ENCODE measurements around the gene MORN5. TPM values are rescaled to one million over a fixed set of nuclear protein-coding genes. Genes with fewer than 3 reads are reported as not detected.

MORN5 gene
- total and polyA plus RNA-seq, 4 donors = not detected

DNA sequence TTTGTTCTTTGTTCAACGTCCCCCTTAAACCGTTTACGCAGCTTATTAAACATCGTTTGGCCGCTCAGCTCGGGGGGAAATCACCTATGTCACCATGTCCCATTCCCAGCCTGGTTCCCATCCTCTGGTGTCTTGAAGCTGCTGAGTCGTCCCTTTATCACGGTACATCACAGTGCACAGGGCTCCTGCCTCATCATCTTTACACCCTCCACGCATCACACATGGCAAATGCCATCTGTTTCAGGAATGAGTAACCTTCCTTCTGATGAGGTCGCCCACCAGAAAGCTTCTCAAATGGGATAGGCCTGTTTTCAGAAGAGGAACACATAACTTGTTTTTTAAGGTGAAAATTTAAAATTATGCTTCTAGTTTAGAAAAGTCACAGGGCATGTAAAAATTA is 77.0 kb downstream of the MORN5 start (continued):
- TF ChIP-seq, protein P1, sequence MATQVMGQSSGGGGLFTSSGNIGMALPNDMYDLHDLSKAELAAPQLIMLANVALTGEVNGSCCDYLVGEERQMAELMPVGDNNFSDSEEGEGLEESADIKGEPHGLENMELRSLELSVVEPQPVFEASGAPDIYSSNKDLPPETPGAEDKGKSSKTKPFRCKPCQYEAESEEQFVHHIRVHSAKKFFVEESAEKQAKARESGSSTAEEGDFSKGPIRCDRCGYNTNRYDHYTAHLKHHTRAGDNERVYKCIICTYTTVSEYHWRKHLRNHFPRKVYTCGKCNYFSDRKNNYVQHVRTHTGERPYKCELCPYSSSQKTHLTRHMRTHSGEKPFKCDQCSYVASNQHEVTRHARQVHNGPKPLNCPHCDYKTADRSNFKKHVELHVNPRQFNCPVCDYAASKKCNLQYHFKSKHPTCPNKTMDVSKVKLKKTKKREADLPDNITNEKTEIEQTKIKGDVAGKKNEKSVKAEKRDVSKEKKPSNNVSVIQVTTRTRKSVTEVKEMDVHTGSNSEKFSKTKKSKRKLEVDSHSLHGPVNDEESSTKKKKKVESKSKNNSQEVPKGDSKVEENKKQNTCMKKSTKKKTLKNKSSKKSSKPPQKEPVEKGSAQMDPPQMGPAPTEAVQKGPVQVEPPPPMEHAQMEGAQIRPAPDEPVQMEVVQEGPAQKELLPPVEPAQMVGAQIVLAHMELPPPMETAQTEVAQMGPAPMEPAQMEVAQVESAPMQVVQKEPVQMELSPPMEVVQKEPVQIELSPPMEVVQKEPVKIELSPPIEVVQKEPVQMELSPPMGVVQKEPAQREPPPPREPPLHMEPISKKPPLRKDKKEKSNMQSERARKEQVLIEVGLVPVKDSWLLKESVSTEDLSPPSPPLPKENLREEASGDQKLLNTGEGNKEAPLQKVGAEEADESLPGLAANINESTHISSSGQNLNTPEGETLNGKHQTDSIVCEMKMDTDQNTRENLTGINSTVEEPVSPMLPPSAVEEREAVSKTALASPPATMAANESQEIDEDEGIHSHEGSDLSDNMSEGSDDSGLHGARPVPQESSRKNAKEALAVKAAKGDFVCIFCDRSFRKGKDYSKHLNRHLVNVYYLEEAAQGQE (IDR thresholded peaks at IDR 0.05) = no peak

GRCh38 chr9:122239722-122240121 is 80.0 kb downstream of the MORN5 start:
- H3K9me3 ChIP-seq (ENCODE audit: control insufficient read depth in 4 of 4, low read length in 3 of 4) = no peaks in the 10 kb centered on the region
- TF ChIP-seq, protein P2, sequence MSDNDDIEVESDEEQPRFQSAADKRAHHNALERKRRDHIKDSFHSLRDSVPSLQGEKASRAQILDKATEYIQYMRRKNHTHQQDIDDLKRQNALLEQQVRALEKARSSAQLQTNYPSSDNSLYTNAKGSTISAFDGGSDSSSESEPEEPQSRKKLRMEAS (IDR thresholded peaks at IDR 0.05) = no peak
- no peak for TF ChIP-seq HNF4G (IDR thresholded peaks at IDR 0.05)
- no peak for TF ChIP-seq FOXA2 (IDR thresholded peaks at IDR 0.05)
- TF ChIP-seq TAF1 (conservative IDR thresholded peaks at IDR 0.05) = no peak
- no peak for TF ChIP-seq SP1 (IDR thresholded peaks at IDR 0.05)
- TF ChIP-seq ATF3 (IDR thresholded peaks at IDR 0.05) = no peak
- TF ChIP-seq GABPA (IDR thresholded peaks at IDR 0.05 in 1 of 2, conservative IDR thresholded peaks at IDR 0.05 in 1 of 2) = no peak
- no peak for TF ChIP-seq NR2F2 (IDR thresholded peaks at IDR 0.05)
- TF ChIP-seq, protein P3, sequence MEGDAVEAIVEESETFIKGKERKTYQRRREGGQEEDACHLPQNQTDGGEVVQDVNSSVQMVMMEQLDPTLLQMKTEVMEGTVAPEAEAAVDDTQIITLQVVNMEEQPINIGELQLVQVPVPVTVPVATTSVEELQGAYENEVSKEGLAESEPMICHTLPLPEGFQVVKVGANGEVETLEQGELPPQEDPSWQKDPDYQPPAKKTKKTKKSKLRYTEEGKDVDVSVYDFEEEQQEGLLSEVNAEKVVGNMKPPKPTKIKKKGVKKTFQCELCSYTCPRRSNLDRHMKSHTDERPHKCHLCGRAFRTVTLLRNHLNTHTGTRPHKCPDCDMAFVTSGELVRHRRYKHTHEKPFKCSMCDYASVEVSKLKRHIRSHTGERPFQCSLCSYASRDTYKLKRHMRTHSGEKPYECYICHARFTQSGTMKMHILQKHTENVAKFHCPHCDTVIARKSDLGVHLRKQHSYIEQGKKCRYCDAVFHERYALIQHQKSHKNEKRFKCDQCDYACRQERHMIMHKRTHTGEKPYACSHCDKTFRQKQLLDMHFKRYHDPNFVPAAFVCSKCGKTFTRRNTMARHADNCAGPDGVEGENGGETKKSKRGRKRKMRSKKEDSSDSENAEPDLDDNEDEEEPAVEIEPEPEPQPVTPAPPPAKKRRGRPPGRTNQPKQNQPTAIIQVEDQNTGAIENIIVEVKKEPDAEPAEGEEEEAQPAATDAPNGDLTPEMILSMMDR (IDR thresholded peaks at IDR 0.05; ENCODE audit: low read depth, low read length, missing input control) = no peak
- TF ChIP-seq, protein P1 (IDR thresholded peaks at IDR 0.05) = no peak
- no peak for TF ChIP-seq YY1 (IDR thresholded peaks at IDR 0.05)
- TF ChIP-seq EGR1 (IDR thresholded peaks at IDR 0.05; ENCODE audit: low read depth in 2 of 2) = no peak
- no peak for TF ChIP-seq HNF4A (conservative IDR thresholded peaks at IDR 0.05)
- TF ChIP-seq FOXA1 (IDR thresholded peaks at IDR 0.05) = no peak
- TF ChIP-seq JUND (IDR thresholded peaks at IDR 0.05) = no peak
- TF ChIP-seq ZBTB33 (IDR thresholded peaks at IDR 0.05) = no peak
- TF ChIP-seq RXRA (IDR thresholded peaks at IDR 0.05) = no peak
- no peak for TF ChIP-seq RAD21 (IDR thresholded peaks at IDR 0.05)
- DNase-seq (ENCODE audit: low spot score) = no peak
- no peak overlapping the region for H3K4me3 ChIP-seq (ENCODE audit: low read depth in 1 of 3, low read length in 3 of 3)
- no peak overlapping the region for H3K27ac ChIP-seq (ENCODE audit: low read depth in 1 of 2, low read length in 2 of 2)
- H3K36me3 ChIP-seq (ENCODE audit: control insufficient read depth in 4 of 4, insufficient read depth in 3 of 4, low read depth in 1 of 4, low read length in 3 of 4) = peaks cover 4 to 48% (median 38%) of the 10 kb centered on the region in 4 donors
- H3K9ac ChIP-seq (ENCODE audit: low read depth in 1 of 2, low read length in 2 of 2) = no peak overlapping the region
- no peaks in the 10 kb centered on the region for H3K4me1 ChIP-seq (ENCODE audit: control insufficient read depth in 4 of 4, insufficient read depth in 4 of 4, low read length in 3 of 4)
- 93% methylated on average over 5 of the region's 5 CpGs for whole genome bisulfite sequencing
- no peaks in the 10 kb centered on the region for H3K27me3 ChIP-seq (ENCODE audit: control insufficient read depth in 4 of 4, insufficient read depth in 4 of 4, low read length in 3 of 4)

Data from liver (tissue), 9 donors.